Neural cell (in vitro differentiated cells): ENCODE measurements around the gene ST3GAL5. TPM values are rescaled to one million over a fixed set of nuclear protein-coding genes. Genes with fewer than 3 reads are reported as not detected.

ENCODE experiments used
- H2AFZ ChIP-seq: fragments of 200-600, 300-800 bp; sonication (generic), shearing (Covaris generic); 2 replicates; pipeline ENCODE4 v1.6.0; 2014; ENCODE audit warnings: low read depth, mild to moderate bottlenecking, antibody characterized with exemption, low read length, moderate library complexity
- H3F3A ChIP-seq: fragments of 200-600 bp; shearing (Covaris generic); 2 replicates; pipeline ENCODE4 v1.6.1; 2016; ENCODE audit warnings: mild to moderate bottlenecking, moderate library complexity, mixed read lengths, antibody characterized with exemption, low read length; ENCODE audit not compliant: insufficient read depth, poor library complexity, severe bottlenecking
- H3K27ac ChIP-seq: fragments of 200-600, 300-800 bp; sonication (generic), shearing (Covaris generic); 2 replicates; pipeline ENCODE4 v1.5.1; 2014; ENCODE audit warnings: mild to moderate bottlenecking, low read length, moderate library complexity
- H3K27me3 ChIP-seq: fragments of 300-800, 200-600 bp; sonication (generic), shearing (Covaris generic); 2 replicates; pipeline ENCODE4 v1.6.0; 2014; ENCODE audit warnings: mild to moderate bottlenecking, low read depth, low read length, moderate library complexity; ENCODE audit not compliant: insufficient read depth
- H3K36me3 ChIP-seq: fragments of 300-800, 200-600 bp; sonication (generic), shearing (Covaris generic); 2 replicates; pipeline ENCODE4 v1.5.1; 2014; ENCODE audit warnings: mild to moderate bottlenecking, antibody characterized with exemption, low read length, moderate library complexity; ENCODE audit not compliant: insufficient read depth
- H3K4me2 ChIP-seq: fragments of 300-800, 200-600 bp; sonication (generic), shearing (Covaris generic); 2 replicates; pipeline ENCODE4 v1.6.0; 2014; ENCODE audit warnings: mild to moderate bottlenecking, low read length
- H3K4me3 ChIP-seq: fragments of 300-800, 200-600 bp; sonication (generic), shearing (Covaris generic); 2 replicates; pipeline ENCODE4 v1.5.1; 2014; ENCODE audit warnings: mild to moderate bottlenecking, low read length, moderate library complexity
- H3K79me2 ChIP-seq: fragments of 200-600 bp; shearing (Covaris generic); replicated peaks from 2 replicates; pipeline ENCODE4 v1.6.0; 2014; ENCODE audit warnings: mild to moderate bottlenecking, low read length, moderate library complexity; ENCODE audit not compliant: insufficient read depth
- H3K9ac ChIP-seq: fragments of 300-800, 200-600 bp; sonication (generic), shearing (Covaris generic); 2 replicates; pipeline ENCODE4 v1.6.1; 2016; ENCODE audit warnings: mild to moderate bottlenecking, low read length, mixed read lengths
- H3K9me2 ChIP-seq: fragments of 200-600 bp; shearing (Covaris generic); 2 replicates; pipeline ENCODE4 v1.6.1; 2016; ENCODE audit warnings: mild to moderate bottlenecking, low read length, mixed read lengths; ENCODE audit not compliant: insufficient read depth
- H3K9me3 ChIP-seq: fragments of 200-600, 300-800 bp; sonication (generic), shearing (Covaris generic); 2 replicates; pipeline ENCODE4 v1.6.1; 2016; ENCODE audit warnings: mild to moderate bottlenecking, mixed run types, low read length, moderate library complexity, mixed read lengths
- H4K20me1 ChIP-seq: fragments of 200-600 bp; shearing (Covaris generic); 2 replicates; pipeline ENCODE4 v1.6.1; 2016; ENCODE audit warnings: mild to moderate bottlenecking, mixed run types; ENCODE audit not compliant: insufficient read depth
- CTCF ChIP-seq: fragments of 450-650 bp; IDR thresholded peaks from 2 replicates; pipeline ENCODE4 v1.5.1; 2014; ENCODE audit warnings: antibody characterized with exemption, mild to moderate bottlenecking, moderate library complexity; ENCODE audit not compliant: poor library complexity, severe bottlenecking
- EP300 ChIP-seq: fragments of 450-650 bp; conservative IDR thresholded peaks from 2 replicates; pipeline ENCODE4 v1.6.1; 2014; ENCODE audit warnings: antibody characterized with exemption, mild to moderate bottlenecking, moderate library complexity; ENCODE audit not compliant: poor library complexity, severe bottlenecking
- EZH2 ChIP-seq: fragments of 200-600, 300-800 bp; shearing (Covaris generic), sonication (generic); IDR thresholded peaks from 2 replicates; pipeline ENCODE4 v1.6.1; 2014; ENCODE audit warnings: antibody characterized with exemption, low read length, borderline replicate concordance, mild to moderate bottlenecking; ENCODE audit not compliant: insufficient read depth, poor library complexity, severe bottlenecking
- MXI1 ChIP-seq: fragments of 450-650 bp; conservative IDR thresholded peaks from 2 replicates; pipeline ENCODE4 v1.6.1; 2014; ENCODE audit warnings: antibody characterized with exemption, mild to moderate bottlenecking; ENCODE audit not compliant: poor library complexity, severe bottlenecking
- POLR2AphosphoS5 ChIP-seq: IDR thresholded peaks from 2 replicates; pipeline ENCODE4 v1.6.1; 2012
- RAD21 ChIP-seq: fragments of 450-650 bp; conservative IDR thresholded peaks from 2 replicates; pipeline ENCODE4 v1.6.1; 2014; ENCODE audit warnings: antibody characterized with exemption, mild to moderate bottlenecking, moderate library complexity
- SMC3 ChIP-seq: fragments of 450-650 bp; conservative IDR thresholded peaks from 2 replicates; pipeline ENCODE4 v1.6.1; 2014; ENCODE audit warnings: antibody characterized with exemption, mild to moderate bottlenecking, moderate library complexity; ENCODE audit not compliant: poor library complexity
- TAF1 ChIP-seq: IDR thresholded peaks from 2 replicates; pipeline ENCODE4 v1.6.1; 2012; ENCODE audit warnings: low read depth
- polyA plus RNA-seq: library from polyadenylated mRNA; depleted of rRNA; stranded (reverse); fragments of >200 nt; gene quantifications from 2 replicates; pipeline ENCODE4 v1.2.3, GENCODE V29; 2014
- TF ChIP-seq, protein P1 (sequence below): IDR thresholded peaks from 2 replicates; pipeline ENCODE4 v1.6.1; 2012; ENCODE audit warnings: borderline replicate concordance

ST3GAL5 gene
- polyA plus RNA-seq, 1 donor from 2014 or later = 55.6 TPM

- no peak overlapping the region for H3K4me2 ChIP-seq
- H3K27ac ChIP-seq = no peak overlapping the region
- H3K9ac ChIP-seq = no peak overlapping the region
Measured at GRCh38 chr2:85850451-85850850, 38.3 kb downstream of the ST3GAL5 start.

DNA sequence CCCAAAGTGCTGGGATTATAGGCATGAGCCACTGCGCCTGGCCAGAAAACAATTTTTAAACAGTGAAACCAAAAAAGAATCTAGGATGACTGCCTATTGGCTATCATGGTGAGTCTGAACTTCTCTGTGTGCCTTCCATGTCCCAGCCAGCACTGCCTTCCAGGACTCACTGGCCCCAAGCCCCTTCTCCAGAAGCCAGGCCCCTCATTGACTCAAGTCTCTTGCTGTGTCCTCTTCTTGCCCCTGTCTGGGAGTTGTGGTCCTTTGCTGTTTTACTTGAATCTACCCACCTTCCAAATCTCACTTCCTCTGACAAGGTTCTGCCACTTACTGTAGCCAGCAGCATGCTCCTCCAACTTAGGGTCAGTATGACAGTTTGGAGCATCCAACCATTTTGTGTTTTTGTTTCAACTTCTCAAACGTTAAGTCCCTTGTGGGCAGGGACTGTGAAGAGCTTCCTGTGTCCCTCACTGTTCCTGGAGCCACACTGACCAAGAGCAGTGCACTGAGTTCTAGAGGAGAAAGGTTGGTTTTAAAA, 41.7 kb downstream of the ST3GAL5 start:
- peaks cover 9% of the 10 kb centered on the region for H3K36me3 ChIP-seq
- no peaks in the 10 kb centered on the region for H3K9me3 ChIP-seq
- no peak overlapping the region for H3K4me2 ChIP-seq
- no peaks in the 10 kb centered on the region for H3K27me3 ChIP-seq
- no peaks in the 10 kb centered on the region for H3K79me2 ChIP-seq
- H3K9ac ChIP-seq = no peak overlapping the region
- no peaks in the 10 kb centered on the region for H3K9me2 ChIP-seq
- no peak overlapping the region for H3K27ac ChIP-seq
- no peak overlapping the region for H2AFZ ChIP-seq
- no peaks in the 10 kb centered on the region for H4K20me1 ChIP-seq
- TF ChIP-seq, protein P1, sequence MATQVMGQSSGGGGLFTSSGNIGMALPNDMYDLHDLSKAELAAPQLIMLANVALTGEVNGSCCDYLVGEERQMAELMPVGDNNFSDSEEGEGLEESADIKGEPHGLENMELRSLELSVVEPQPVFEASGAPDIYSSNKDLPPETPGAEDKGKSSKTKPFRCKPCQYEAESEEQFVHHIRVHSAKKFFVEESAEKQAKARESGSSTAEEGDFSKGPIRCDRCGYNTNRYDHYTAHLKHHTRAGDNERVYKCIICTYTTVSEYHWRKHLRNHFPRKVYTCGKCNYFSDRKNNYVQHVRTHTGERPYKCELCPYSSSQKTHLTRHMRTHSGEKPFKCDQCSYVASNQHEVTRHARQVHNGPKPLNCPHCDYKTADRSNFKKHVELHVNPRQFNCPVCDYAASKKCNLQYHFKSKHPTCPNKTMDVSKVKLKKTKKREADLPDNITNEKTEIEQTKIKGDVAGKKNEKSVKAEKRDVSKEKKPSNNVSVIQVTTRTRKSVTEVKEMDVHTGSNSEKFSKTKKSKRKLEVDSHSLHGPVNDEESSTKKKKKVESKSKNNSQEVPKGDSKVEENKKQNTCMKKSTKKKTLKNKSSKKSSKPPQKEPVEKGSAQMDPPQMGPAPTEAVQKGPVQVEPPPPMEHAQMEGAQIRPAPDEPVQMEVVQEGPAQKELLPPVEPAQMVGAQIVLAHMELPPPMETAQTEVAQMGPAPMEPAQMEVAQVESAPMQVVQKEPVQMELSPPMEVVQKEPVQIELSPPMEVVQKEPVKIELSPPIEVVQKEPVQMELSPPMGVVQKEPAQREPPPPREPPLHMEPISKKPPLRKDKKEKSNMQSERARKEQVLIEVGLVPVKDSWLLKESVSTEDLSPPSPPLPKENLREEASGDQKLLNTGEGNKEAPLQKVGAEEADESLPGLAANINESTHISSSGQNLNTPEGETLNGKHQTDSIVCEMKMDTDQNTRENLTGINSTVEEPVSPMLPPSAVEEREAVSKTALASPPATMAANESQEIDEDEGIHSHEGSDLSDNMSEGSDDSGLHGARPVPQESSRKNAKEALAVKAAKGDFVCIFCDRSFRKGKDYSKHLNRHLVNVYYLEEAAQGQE = no peak
- no peak for TF ChIP-seq TAF1
- TF ChIP-seq EP300 = no peak
- no peak for TF ChIP-seq MXI1
- no peak for TF ChIP-seq CTCF
- no peak for TF ChIP-seq SMC3
- TF ChIP-seq RAD21 = no peak
- no peak for TF ChIP-seq POLR2AphosphoS5
- no peak for TF ChIP-seq EZH2
- no peaks in the 10 kb centered on the region for H3F3A ChIP-seq
- no peak overlapping the region for H3K4me3 ChIP-seq

More at GRCh38 chr2:85850451-85850850, 38.3 kb downstream of the ST3GAL5 start:
- Histone ChIP-seq H3K9me3 (no peaks in the 10 kb centered on the region), H3K27me3 (no peaks in the 10 kb centered on the region), H3K9me2 (no peaks in the 10 kb centered on the region), H2AFZ (no peak overlapping the region), H3F3A (no peaks in the 10 kb centered on the region), H3K36me3 (peaks cover under 1% of the 10 kb centered on the region), H3K4me3 (no peak overlapping the region), H3K79me2 (no peaks in the 10 kb centered on the region), H4K20me1 (no peaks in the 10 kb centered on the region)
- TF ChIP-seq CTCF = no peak
- no peak for TF ChIP-seq EZH2
- no peak for TF ChIP-seq TAF1
- no peak for TF ChIP-seq EP300
- no peak for TF ChIP-seq POLR2AphosphoS5
